ENCODE data around the gene EIF3F.
A peak's percentile ranks its signal among the peaks of the same experiment; 100 is the strongest.

Gene EIF3F, protein sequence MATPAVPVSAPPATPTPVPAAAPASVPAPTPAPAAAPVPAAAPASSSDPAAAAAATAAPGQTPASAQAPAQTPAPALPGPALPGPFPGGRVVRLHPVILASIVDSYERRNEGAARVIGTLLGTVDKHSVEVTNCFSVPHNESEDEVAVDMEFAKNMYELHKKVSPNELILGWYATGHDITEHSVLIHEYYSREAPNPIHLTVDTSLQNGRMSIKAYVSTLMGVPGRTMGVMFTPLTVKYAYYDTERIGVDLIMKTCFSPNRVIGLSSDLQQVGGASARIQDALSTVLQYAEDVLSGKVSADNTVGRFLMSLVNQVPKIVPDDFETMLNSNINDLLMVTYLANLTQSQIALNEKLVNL

GRCh38 chr11:7986768-7987559 is at the start of gene EIF3F:
EIF3F (plus strand) TSS chr11:7987337; CDS start chr11:7987353, 16 bp downstream.
- DNase-seq (ENCODE audit: low spot score), result peak; percentile 99

GRCh38 chr11:7941146-7941545 is 46.0 kb upstream of the EIF3F start:
- no peak for DNase-seq (ENCODE audit: low spot score)

GRCh38 chr11:7941608-7942007 is 45.5 kb upstream of the EIF3F start, which contains the start of gene OR10A3:
OR10A3 (minus strand) TSS chr11:7941708; CDS start chr11:7939520, 2,188 bp downstream.
- DNase-seq (ENCODE audit: low spot score), result no peak

DNA sequence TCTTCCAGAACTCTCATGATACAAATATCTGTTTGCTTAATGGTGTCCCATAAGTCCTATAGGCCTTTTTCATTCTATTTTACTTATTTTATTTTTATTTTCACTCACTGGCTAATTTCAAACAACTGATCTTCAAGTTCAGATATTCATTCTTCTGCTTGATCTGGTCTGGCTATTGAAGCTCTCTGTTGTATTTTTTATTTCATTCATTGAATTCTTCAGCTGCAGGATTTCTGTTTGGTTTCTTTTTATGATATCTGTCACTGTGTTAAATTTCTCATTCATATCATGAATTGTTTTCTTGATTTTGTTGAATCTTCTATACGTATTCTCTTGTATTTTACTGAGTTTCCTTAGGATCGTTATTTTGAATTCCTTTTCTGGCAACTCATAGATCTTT is 43.0 kb upstream of the EIF3F start:
- no peak for DNase-seq (ENCODE audit: low spot score)

GRCh38 chr11:7949934-7950333 is 37.2 kb upstream of the EIF3F start:
- DNase-seq (ENCODE audit: low spot score), result no peak

DNA sequence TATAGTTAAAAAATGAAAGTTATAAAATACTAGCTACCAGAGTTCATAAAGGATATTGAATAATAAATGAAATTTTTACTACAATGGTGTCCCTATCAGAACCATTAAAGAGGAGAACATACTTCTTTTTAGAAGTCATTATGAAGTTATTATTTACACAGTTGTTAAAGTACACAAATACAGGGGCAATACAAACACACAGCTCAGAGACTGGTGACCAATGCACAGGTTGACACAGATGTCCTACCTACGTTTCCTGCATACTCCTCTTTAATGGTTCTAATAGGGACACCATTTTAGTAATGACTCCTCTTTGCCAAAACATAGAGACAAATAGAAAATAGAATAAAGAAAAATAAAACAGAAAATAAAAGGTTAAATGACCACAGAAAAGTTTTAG is 31.9 kb upstream of the EIF3F start:
- DNase-seq (ENCODE audit: low spot score), result no peak

GRCh38 chr11:7964261-7964660 is 22.9 kb upstream of the EIF3F start:
- DNase-seq (ENCODE audit: low spot score), result no peak

DNA sequence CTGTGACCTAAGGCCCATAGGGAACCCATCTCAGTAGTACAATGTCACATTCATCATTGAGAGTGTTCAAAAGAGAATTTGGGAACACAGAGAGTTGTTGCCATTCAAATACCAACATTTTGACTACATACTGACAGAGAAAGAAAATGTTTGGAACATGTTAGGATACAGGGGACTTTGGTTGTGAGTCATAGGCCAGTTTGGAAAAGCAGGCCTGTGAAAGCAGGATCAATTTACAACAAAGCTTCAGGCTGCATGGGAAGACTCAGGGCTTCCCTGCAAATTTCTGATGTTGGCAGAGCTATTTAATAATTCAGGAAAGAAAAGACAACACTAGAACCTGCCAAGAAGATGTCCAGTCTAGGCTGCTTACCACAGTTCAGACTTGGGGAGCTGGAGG is 22.3 kb upstream of the EIF3F start:
- no peak for DNase-seq (ENCODE audit: low spot score)

DNA sequence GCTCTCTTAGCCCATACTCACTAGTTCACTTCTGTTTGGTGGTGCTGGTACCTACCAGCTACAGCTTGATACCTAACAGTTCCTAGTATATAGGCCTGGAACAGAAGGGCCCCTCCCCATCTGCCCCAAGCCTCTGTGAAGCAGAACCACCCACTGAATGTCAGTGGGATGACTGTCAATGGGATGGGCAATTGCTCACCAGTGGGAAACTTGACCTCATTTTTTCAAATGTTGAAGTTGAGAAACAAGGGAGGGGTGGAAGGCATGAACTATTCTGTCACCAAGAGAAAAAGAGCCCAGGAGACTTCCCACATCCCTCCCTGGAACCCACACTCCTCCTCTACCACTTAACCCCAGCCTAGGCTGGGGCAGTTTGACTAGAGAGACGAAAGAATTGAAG is 21.8 kb upstream of the EIF3F start, which contains the start of gene NLRP10:
Gene NLRP10, minus strand, starts transcription at position 62 of the 400 bp plus-strand sequence. CDS start 1,952 bp downstream, outside the sequence.
- no peak for DNase-seq (ENCODE audit: low spot score)

DNA sequence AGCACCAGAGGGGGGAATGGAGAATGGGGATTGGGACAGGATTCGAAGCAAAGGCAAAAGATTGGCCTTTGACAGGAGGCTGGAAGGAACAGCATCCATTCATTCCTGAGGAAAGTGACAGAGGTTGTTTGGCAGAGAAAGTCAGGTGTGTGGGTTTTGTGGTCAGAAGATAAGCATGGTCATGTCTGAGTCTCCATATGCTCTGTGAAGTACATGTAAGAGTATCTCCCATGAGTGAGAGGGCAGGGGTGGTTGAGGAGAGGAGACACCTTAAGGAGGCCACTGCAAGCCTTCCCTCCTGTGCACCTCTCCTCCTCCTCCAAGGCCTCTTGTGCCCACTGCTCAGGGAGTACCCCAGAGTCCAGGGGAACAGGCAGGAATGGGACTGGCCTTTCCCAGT is 20.0 kb upstream of the EIF3F start:
- DNase-seq (ENCODE audit: low spot score), result no peak

- DNase-seq (ENCODE audit: low spot score), result no peak
Observed at GRCh38 chr11:7967826-7968225, 19.3 kb upstream of the EIF3F start.

GRCh38 chr11:7968686-7969085 is 18.5 kb upstream of the EIF3F start:
- no peak for DNase-seq (ENCODE audit: low spot score)

DNA sequence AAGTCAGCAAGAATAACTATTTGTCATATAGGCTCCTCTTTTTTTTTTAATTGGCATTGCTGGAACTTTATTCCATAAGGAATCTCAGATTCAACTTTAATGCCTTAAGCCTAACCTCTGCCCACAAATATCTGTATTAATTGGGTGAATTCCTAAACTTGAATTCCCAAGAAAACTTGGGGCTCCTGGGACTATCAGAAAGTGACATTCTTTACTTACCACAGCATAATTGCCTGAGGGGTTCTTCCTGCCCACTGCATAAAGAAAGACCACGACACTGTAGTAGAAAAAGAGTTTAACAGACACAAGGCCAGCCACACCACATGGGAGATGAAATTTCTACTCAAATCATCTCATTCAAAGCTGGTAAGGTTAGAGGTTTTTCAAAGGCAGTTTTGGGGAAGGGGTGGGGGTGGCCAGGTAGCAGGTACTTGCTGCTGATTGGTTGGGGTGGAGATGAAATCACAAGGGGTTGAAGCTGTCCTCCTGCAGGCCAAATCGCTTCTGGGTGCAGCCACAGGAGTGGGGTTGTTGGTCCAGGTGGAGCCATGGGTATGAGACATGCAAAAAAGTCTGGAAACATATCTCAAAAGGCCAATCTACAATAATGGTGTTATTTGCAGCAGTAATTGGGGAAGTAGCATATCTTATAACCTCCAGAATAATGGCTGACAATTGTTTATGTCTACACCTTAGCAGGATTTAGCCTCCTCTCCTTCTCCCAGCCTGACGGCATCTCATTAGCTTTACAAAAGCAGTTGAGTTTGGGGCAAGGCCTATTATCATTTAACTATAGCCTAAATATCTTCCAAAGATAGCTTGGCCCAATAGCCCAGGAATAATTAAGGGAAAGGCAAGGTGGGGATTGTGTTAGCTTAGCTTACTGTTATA is 17.1 kb upstream of the EIF3F start:
- no peak for DNase-seq (ENCODE audit: low spot score)

DNA sequence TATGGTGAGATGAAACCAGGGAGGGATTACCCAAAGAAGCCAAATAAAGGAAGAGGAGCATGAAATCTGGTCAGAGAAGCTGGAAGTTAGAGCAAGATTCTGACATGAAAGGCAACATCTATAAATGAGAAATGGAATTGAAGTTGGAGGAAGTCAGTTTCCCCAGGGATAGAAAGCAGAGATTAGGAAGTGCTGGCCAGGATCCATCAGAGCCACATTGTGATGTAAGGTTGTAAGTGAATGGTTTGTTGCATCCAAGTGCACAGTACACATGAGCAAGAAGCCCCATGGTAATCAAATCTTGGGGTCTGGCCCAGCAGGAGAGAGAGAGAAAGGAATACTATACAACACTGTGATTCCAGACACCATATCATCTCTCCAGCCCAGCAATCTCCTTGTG is 15.3 kb upstream of the EIF3F start:
- no peak for DNase-seq (ENCODE audit: low spot score)

DNA sequence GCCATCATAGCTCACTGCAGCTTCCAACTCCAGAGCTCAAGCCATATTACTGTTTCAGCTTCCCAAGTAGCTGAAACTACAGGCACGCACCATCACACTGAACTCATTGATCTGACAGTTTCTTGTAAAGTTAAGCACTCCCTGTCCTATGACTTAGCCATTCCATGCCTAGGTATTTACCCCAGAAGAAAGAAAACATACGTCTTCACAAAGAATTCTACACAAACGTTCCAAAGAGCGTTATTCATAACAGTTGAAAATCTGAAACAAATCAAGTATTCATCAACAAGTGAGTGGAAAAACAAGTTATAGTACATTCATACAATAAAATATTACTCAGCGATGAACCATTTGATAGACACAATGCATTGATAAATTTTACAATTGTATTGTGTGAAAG is 14.1 kb upstream of the EIF3F start:
- DNase-seq (ENCODE audit: low spot score), result no peak

DNA sequence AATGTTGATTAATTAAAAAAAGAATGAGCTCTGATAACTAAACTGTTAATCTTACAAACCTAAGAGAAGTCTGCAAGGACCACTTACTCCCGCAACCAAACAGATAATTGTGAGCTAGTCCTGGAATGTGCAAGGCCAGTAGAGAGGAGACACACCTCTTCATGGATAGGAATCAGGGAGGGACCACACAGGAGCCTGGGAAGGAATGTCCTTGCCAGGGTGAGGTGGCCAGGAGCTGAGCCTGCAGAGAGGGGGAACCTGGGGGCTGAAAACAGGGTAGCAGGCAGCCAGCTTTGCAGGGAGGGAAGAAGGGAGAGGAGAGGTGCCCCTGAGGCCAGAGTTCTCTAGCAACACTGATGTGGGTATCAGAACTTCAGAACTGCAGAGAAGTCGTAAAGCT is 12.5 kb upstream of the EIF3F start:
- no peak for DNase-seq (ENCODE audit: low spot score)

DNA sequence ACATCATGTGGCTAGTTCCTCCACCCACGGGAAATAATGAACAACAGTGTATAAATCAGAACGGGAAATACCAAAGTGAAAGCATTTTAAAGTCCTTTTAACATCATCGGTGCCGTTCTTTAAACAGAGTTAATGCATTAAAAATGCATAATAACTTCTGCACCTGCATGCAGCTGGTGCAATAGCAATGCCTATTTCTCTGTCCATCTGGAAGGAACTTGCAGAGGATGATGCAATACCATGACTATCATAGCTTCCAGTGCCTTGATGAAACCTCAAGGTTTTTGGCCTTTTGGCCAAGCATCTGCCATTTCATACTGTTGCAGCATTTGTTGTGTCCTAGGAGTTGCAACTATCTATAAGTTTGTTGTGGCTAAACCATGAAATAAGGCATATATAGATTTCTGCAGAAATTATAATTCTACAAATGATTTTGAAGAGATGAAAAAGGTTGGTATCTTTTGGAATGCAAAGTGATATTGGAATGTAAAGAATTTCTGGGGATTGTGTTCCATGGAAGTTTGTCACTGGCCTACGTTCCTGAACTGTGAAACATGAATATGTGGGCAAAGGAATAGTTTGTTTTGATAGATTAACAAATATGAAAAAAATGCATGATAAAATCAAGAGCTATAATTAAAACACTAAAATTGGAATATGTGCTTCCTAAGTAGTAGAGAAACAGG is 9.8 kb upstream of the EIF3F start:
- no peak for DNase-seq (ENCODE audit: low spot score)

GRCh38 chr11:7981619-7982157 is 5.4 kb upstream of the EIF3F start:
- no peak for DNase-seq (ENCODE audit: low spot score)

- no peak for DNase-seq (ENCODE audit: low spot score)
Observed at GRCh38 chr11:7982582-7983119, 4.5 kb upstream of the EIF3F start.

- no peak for DNase-seq (ENCODE audit: low spot score)
Observed at GRCh38 chr11:7983832-7984590, 3.1 kb upstream of the EIF3F start.

Measured in cerebellar cortex (tissue), 1 donor.